HG02840 (cell line): ENCODE results near the gene ZBTB5.
"Not testable (repeated sequence)": the region's sequence is repeated elsewhere in the genome, so short reads cannot be mapped to it uniquely, and the experiment has no call there.

ENCODE experiments used
- ATAC-seq: cut with Tn5 transposase; IDR thresholded peaks from one replicate; pipeline ENCODE4 v1.9.1; 2021; ENCODE audit warnings: mild to moderate bottlenecking, moderate library complexity, moderate number of reproducible peaks; ENCODE audit not compliant: unreplicated experiment, low FRiP score

The ZBTB5 gene

GRCh38 chr9:37465249-37466036 lies at the start of gene ZBTB5:
Gene ZBTB5 (minus strand): TSS chr9:37465450. CDS start chr9:37442551, 22,899 bp downstream.
- peak; percentile 82 for ATAC-seq

GRCh38 chr9:37514999-37515398 lies 49.7 kb upstream of the ZBTB5 start:
- no peak for ATAC-seq

- ATAC-seq, result not testable (repeated sequence)
These were observed 49.2 kb upstream of the ZBTB5 start for GRCh38 chr9:37514415-37514814.

GRCh38 chr9:37512437-37512836 lies 47.2 kb upstream of the ZBTB5 start:
- ATAC-seq, result no peak

- no peak for ATAC-seq
These were observed 46.1 kb upstream of the ZBTB5 start for GRCh38 chr9:37511016-37512010.

GRCh38 chr9:37510053-37510452 lies 44.8 kb upstream of the ZBTB5 start:
- ATAC-seq, result not testable (repeated sequence)

GRCh38 chr9:37509536-37509935 lies 44.3 kb upstream of the ZBTB5 start:
- no peak for ATAC-seq

GRCh38 chr9:37508834-37509206 lies 43.6 kb upstream of the ZBTB5 start:
- ATAC-seq, result no peak

GRCh38 chr9:37508135-37508833 lies 43.0 kb upstream of the ZBTB5 start:
- ATAC-seq, result no peak

GRCh38 chr9:37507566-37508134 lies 42.4 kb upstream of the ZBTB5 start:
- no peak for ATAC-seq

- ATAC-seq, result no peak
These were observed 39.4 kb upstream of the ZBTB5 start for GRCh38 chr9:37504605-37505004.

GRCh38 chr9:37503736-37504135 lies 38.5 kb upstream of the ZBTB5 start:
- no peak for ATAC-seq

- no peak for ATAC-seq
These were observed 36.8 kb upstream of the ZBTB5 start for GRCh38 chr9:37501957-37502596.

GRCh38 chr9:37499297-37499696 lies 34.0 kb upstream of the ZBTB5 start:
- no peak for ATAC-seq

- ATAC-seq, result no peak
These were observed 33.2 kb upstream of the ZBTB5 start for GRCh38 chr9:37498457-37498856.

- no peak for ATAC-seq
These were observed 32.1 kb upstream of the ZBTB5 start for GRCh38 chr9:37497320-37497719.

GRCh38 chr9:37496020-37496419 lies 30.8 kb upstream of the ZBTB5 start:
- no peak for ATAC-seq

GRCh38 chr9:37495571-37495970 lies 30.3 kb upstream of the ZBTB5 start:
- ATAC-seq, result no peak

- no peak for ATAC-seq
These were observed 26.7 kb upstream of the ZBTB5 start for GRCh38 chr9:37491939-37492338.
